Stimulated activated CD8-positive, alpha-beta memory T cell treated with anti-CD3 and anti-CD28 coated beads, Interleukin-2, amount 100 ng/mL, for 48 hours (primary cell): ENCODE measurements around the gene PIAS2.

Experiments used
- DNase-seq, 2 donors: peaks; one replicate each; pipeline ENCODE4 v3.0.0-alpha.2; 2020; ENCODE audit warnings: low read depth in 2 of 2

Gene PIAS2

DNA sequence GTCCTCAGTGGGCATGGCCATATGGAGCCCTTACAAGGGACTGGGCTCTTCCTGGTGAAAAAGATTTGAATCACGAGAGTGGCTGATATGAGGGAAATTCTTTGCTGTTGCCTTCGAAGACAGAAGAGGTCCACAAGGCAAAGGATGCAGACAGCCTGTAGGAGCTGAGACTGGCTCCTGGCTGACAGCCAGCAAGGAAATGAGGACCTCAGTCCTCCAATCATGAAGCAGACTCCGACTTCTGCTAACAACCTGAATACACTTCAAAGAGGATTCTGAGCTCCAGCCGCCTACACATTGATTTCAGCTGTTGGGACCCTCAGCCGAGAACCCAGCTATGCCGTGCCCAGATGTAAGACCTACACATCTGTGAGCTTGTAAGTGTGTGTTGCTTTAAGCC, 157.4 kb downstream of the PIAS2 start:
- no peak for DNase-seq

- DNase-seq, result no peak
Observed at GRCh38 chr18:46756559-46757201, 160.6 kb downstream of the PIAS2 start, which contains the start of gene ST8SIA5. Gene ST8SIA5 (minus strand): TSS chr18:46757053. CDS start chr18:46756508, 545 bp downstream.

- no peak for DNase-seq
Observed at GRCh38 chr18:46756025-46756558, 161.2 kb downstream of the PIAS2 start.

GRCh38 chr18:46755315-46756024, 161.8 kb downstream of the PIAS2 start:
- DNase-seq, result no peak

DNA sequence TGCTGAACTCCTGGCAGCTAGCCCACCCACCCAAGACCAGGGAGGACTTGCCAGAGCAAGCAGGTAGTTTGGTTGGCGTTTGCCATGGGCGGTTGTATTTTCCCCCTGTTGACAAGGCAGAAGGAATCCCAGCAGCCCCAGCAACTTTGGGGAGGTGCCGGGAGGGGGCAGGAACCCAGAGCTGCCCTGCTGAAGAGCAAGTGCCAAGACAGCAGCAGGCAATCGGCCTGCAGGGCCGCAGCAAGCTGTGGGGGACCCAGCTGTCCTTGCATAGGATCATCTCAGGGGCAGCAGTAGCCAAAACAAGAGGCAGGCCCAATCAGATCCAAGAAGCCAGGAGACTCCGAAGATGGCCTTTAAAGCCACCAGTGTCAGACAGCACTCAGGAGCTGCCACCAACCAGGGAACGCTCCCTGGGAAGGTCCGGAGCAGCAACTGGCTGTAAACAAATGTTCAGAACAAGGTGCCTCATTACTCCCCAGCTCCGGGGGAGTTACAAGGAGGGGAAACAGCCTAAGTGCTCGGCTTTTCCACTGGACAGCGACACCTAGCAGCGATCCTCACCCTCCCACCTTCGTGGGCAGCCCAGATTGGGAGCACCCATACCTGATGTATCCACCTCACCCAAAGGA, 162.5 kb downstream of the PIAS2 start:
- DNase-seq, result no peak

GRCh38 chr18:46754188-46754587, 163.1 kb downstream of the PIAS2 start:
- DNase-seq, result no peak
